ENCODE results near the gene LILRA1.
"Not testable (repeated sequence)": the region's sequence is repeated elsewhere in the genome, so short reads cannot be mapped to it uniquely, and the experiment has no call there.

DNA sequence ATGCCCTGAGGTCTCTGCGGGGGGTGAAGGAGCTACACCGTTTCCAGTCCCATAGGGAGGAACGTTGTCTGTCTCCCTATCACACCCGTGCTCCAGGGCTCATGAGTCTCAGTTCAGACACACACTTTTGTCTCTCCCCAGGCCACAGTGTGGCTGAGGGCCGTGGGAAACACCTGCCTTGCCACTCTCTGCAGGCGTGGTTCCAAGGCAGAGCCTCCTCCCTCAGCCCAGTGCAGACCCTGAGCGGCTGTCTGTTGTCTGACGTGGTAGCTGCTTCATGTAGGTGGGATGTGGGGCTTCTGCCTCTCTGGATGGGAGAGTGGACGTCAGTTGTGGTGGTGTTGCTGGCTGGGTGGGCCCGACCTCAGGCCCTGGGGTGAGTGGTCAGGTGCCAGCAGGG lies 30.8 kb downstream of the LILRA1 start:
- TF ChIP-seq, protein P1, sequence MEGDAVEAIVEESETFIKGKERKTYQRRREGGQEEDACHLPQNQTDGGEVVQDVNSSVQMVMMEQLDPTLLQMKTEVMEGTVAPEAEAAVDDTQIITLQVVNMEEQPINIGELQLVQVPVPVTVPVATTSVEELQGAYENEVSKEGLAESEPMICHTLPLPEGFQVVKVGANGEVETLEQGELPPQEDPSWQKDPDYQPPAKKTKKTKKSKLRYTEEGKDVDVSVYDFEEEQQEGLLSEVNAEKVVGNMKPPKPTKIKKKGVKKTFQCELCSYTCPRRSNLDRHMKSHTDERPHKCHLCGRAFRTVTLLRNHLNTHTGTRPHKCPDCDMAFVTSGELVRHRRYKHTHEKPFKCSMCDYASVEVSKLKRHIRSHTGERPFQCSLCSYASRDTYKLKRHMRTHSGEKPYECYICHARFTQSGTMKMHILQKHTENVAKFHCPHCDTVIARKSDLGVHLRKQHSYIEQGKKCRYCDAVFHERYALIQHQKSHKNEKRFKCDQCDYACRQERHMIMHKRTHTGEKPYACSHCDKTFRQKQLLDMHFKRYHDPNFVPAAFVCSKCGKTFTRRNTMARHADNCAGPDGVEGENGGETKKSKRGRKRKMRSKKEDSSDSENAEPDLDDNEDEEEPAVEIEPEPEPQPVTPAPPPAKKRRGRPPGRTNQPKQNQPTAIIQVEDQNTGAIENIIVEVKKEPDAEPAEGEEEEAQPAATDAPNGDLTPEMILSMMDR (IDR thresholded peaks at IDR 0.05 in 8 of 11, conservative IDR thresholded peaks at IDR 0.05 in 3 of 11) = not testable (repeated sequence)
- not testable (repeated sequence) for TF ChIP-seq POLR2AphosphoS5 (IDR thresholded peaks at IDR 0.05)

Data from spleen (tissue), 7 donors.